Measurements from ENCODE around the gene PCP4.

The PCP4 gene

GRCh38 chr21:39976800-39977199, 109.6 kb downstream of the PCP4 start:
- DNase-seq, result no peak
